Erythroblast (primary cell): ENCODE measurements around the gene LRRC1.
"Not testable (repeated sequence)": the region's sequence is repeated elsewhere in the genome, so short reads cannot be mapped to it uniquely, and the experiment has no call there.

Experiments
- DNase-seq, 2 experiments: peaks; one replicate each; lab custom pipeline; 2025; lab: John Stamatoyannopoulos, UW
- GATA1 ChIP-seq: IDR thresholded peaks from 2 replicates; pipeline ENCODE4 v1.6.1; 2011; ENCODE audit warnings: low read depth, mild to moderate bottlenecking, control low read depth, low read length, moderate library complexity
- POLR2A ChIP-seq: IDR thresholded peaks from 2 replicates; pipeline ENCODE4 v1.6.1; 2011; ENCODE audit warnings: mild to moderate bottlenecking, low read length

Gene LRRC1

GRCh38 chr6:53796791-53797190 is 2.0 kb downstream of the LRRC1 start:
- TF ChIP-seq GATA1 = no peak
- no peak for TF ChIP-seq POLR2A
- DNase-seq = no peak

- TF ChIP-seq POLR2A = no peak
- TF ChIP-seq GATA1 = no peak
- no peak for DNase-seq
Observed at GRCh38 chr6:53797304-53797703, 2.5 kb downstream of the LRRC1 start.

GRCh38 chr6:53799340-53799739 is 4.5 kb downstream of the LRRC1 start:
- TF ChIP-seq GATA1 (no peak), POLR2A (no peak)
- DNase-seq = no peak

- TF ChIP-seq GATA1 = no peak
- TF ChIP-seq POLR2A = no peak
- DNase-seq = no peak
Observed at GRCh38 chr6:53801022-53801421, 6.2 kb downstream of the LRRC1 start.

- TF ChIP-seq GATA1 (no peak), POLR2A (no peak)
- no peak for DNase-seq
Observed at GRCh38 chr6:53802582-53802981, 7.8 kb downstream of the LRRC1 start.

- DNase-seq = no peak
- TF ChIP-seq GATA1 = no peak
- no peak for TF ChIP-seq POLR2A
Observed at GRCh38 chr6:53803081-53803860, 8.5 kb downstream of the LRRC1 start.

- no peak for TF ChIP-seq GATA1
- no peak for TF ChIP-seq POLR2A
- no peak for DNase-seq
Observed at GRCh38 chr6:53805016-53805415, 10.2 kb downstream of the LRRC1 start.

- DNase-seq = no peak
- TF ChIP-seq POLR2A (no peak), GATA1 (no peak)
Observed at GRCh38 chr6:53805725-53806124, 10.9 kb downstream of the LRRC1 start.

- DNase-seq = not testable (repeated sequence)
Observed at GRCh38 chr6:53807606-53808005, 12.8 kb downstream of the LRRC1 start.

- no peak for DNase-seq
- TF ChIP-seq POLR2A (no peak), GATA1 (no peak)
Observed at GRCh38 chr6:53808302-53808881, 13.6 kb downstream of the LRRC1 start.

GRCh38 chr6:53809691-53810090 is 14.9 kb downstream of the LRRC1 start:
- no peak for DNase-seq
- no peak for TF ChIP-seq GATA1
- TF ChIP-seq POLR2A = no peak

- TF ChIP-seq GATA1 (no peak), POLR2A (no peak)
- no peak for DNase-seq
Observed at GRCh38 chr6:53811082-53811481, 16.3 kb downstream of the LRRC1 start.

- TF ChIP-seq GATA1 (no peak), POLR2A (no peak)
- no peak for DNase-seq
Observed at GRCh38 chr6:53811746-53812145, 16.9 kb downstream of the LRRC1 start.

GRCh38 chr6:53813096-53813495 is 18.3 kb downstream of the LRRC1 start:
- no peak for TF ChIP-seq POLR2A
- TF ChIP-seq GATA1 = no peak
- DNase-seq = no peak

- TF ChIP-seq POLR2A = no peak
- TF ChIP-seq GATA1 = no peak
- no peak for DNase-seq
Observed at GRCh38 chr6:53813801-53814200, 19.0 kb downstream of the LRRC1 start.

GRCh38 chr6:53814353-53814752 is 19.5 kb downstream of the LRRC1 start:
- DNase-seq = no peak
- TF ChIP-seq GATA1 (no peak), POLR2A (no peak)
